Stimulated activated CD8-positive, alpha-beta memory T cell treated with anti-CD3 and anti-CD28 coated beads, Interleukin-12 subunit alpha, Interleukin-12 subunit beta, amount 100 ng/mL, for 4 hours (primary cell): ENCODE results near the gene CDH4.

Experiments used
- DNase-seq: peaks from one replicate; pipeline ENCODE4 v3.0.0-alpha.2; 2020; ENCODE audit warnings: low read depth

CDH4 gene

GRCh38 chr20:61357119-61357518 is 105.1 kb downstream of the CDH4 start:
- no peak for DNase-seq

DNA sequence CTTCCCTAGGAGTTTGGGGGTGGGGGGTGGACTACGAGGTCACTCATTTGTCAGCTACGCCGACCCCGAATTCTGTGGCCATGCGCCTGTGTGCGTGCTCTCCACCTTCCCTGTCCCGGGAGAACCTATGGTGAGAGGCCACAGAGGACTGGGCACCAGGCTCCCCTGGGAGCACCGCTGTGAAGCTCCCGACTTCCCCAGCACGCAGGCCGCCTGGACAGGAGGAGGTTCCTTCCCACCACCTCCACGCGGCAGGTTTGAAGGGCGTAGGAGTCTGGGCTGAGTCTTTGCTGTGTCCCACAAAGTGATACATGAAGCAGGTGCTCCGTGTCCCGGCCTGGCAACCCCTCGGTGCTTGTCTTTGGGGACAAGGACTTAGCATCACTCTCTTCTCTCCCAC is 107.2 kb downstream of the CDH4 start:
- no peak for DNase-seq

- DNase-seq: no peak
Measured at GRCh38 chr20:61360296-61360695, 108.2 kb downstream of the CDH4 start.

DNA sequence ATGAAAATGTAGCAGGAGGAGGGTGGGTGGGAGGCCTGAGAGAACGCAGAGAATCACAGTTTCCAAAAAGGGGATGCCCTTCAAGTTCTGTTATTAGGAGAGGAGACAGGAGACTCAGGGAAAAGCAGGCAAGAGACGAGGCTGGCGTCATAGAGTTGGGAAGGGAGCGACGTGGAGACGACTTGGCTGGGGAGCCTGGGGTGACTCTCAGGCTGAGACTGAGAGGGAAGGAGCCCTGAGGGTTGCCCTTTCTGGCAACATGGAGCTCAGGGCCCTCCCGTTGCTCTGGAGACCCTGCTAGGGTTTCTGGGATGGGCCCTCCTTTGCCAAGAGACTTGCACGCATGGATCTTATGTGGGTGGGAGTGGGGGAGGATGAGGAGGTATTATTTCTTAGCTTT is 108.9 kb downstream of the CDH4 start:
- DNase-seq: no peak

- DNase-seq: no peak
Measured at GRCh38 chr20:61361501-61361900, 109.4 kb downstream of the CDH4 start.

- DNase-seq: no peak
Measured at GRCh38 chr20:61364147-61364546, 112.1 kb downstream of the CDH4 start.

GRCh38 chr20:61366914-61367313 is 114.9 kb downstream of the CDH4 start:
- DNase-seq: no peak

DNA sequence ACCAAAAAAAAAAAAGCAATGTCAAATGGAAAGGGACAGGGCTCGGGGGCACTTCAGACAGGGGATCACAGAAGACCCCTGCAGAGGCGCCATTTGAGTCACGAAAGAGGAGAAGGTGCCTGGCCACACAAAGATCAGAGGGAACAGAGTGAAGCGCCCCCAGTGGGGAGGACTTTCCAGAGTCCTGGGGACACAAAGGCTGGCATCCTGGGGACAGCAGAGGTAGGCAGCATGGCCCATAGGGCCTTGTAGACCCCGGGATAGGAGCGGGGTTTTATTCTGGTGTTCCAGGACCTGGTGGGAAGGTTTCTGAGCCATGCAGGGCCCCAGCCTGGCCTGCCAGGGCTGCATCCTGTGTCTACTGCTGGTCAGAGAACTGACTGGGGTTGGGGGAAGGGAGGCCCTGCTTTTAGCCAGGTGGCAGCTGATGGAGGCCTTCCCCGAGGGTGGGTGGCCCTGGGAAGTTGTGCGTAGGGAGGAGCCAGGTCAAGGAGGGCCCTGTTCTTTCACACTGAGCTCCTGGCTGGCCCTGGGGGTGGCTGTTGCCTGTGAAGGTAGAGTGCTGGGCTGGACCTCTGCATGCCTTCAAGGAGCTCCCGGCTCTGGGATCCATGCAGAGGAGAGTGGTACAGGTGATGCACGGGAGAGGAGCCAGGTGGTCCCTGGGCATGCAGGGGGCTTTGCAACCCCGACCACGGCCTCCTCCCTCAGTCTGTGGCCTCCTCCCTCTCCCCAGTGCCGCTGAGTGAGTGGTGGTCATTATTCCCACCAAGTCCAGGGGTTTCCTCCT is 117.9 kb downstream of the CDH4 start:
- DNase-seq: no peak

DNA sequence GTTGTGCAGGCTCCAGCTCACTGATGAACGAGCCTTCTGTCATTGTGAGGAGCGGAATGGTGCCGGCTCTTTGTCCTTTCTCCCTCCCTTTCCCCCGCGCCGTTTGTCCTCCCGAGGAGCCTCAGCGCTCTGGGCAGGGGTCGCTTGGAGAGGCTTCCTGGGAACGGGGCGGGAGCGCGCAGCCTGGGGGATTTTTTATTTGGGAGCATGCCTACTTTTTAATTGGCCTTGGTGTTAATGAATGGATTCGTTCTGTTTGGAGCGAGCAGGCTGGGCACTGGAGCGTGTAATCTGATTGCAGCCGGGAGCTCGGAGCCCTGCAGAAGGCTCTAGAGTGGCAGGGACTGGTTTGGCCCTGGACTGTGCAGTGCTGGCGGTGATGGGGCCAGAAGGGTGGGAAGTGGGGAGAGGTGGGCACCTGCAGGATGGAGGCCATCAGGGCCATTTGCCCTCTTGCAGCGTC is 118.8 kb downstream of the CDH4 start:
- no peak for DNase-seq

GRCh38 chr20:61371501-61372136 is 119.6 kb downstream of the CDH4 start:
- no peak for DNase-seq

DNA sequence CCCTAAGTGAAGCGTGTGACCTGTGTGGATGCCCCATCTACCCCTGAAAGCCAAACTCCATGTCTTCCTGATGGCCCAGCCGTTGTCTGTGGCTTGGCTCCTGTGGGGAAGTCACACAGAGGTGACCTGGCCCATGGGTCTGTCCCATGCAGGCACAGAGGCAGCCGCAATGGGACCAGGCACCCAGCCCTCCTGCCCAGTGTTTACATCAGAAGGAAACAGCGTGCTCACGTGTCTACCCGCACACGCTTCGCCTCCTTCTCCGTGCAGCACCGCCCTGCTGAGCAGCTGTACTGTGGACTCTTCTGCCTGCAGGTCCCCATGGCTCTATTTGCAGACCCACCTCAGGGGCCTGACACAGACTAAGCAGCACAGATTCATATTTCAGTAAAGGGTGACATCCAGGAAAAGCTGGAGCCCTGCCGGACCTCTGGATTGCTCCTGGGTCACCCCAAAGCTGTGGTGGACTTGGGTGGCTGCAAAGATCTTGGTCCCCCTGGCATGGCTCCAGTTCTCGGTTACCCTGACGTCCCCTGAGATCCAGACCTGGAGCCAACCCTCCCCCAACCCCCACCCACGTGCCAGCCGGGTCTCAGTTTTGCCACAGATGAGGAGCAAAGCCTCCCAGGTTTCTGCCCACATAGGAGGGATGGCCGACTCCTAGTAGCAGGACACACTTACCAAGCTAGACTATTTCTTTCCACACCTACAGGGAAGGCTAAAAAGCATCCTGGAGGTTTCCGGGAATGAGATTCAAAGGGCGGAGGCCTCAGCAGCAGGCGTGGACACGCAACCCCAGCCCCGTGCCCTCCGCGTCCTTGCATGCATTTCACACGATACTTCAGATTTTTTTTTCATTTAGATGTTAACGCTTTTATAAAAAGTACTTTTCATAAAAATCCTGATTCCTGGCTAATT is 120.3 kb downstream of the CDH4 start:
- no peak for DNase-seq

- no peak for DNase-seq
Measured at GRCh38 chr20:61373055-61373399, 121.0 kb downstream of the CDH4 start.

GRCh38 chr20:61373956-61374545 is 122.0 kb downstream of the CDH4 start:
- no peak for DNase-seq

- DNase-seq: no peak
Measured at GRCh38 chr20:61376541-61377240, 124.6 kb downstream of the CDH4 start.

DNA sequence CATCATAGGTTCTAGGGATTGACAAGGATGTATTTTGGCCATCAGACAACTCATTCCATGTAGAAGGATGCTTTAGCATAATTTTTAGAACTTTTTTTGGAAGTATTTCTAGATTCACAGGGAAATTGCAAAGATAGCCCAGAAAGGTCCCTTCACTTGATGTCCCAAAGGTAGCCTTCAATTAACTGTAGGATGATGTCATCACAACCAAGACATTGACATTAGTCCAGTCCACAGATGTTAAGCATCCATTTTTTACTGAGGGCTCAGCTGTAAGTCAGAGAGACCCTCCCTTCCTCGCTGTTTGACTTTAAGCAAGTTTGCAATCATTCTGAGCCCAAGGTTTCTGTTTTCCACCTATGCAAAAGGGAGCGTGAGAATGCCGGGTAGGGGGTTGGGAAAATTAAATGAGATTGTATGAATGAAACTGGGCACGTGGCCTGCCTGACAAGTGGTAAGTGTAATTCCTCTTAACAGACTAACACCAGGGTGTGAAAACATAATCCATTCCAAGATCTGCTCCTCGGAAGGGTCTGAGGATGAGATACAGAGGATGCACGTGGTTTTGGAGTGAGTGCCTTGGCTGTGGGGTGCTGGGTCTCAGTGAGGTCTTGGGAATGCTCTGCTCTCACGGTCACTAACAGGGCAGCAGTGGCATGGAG is 126.8 kb downstream of the CDH4 start:
- DNase-seq: no peak

- no peak for DNase-seq
Measured at GRCh38 chr20:61379898-61380544, 128.0 kb downstream of the CDH4 start.

DNA sequence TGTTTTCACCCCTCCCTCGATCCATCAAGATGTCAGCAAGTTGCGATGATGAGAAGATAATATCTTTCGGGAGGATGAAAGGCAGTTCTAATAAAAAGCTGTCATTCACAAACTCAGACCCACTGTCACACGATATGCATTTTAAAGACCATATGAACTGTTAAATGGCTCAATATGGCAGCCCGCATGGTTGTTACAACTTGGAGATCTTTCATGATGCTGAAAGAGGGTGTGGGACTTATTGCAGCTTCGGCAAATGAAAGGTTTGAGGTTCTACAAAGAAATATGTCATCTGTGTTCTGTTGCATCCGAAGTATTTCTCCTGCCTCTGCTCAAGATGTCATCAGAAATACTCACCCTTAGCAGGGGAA is 128.5 kb downstream of the CDH4 start:
- no peak for DNase-seq

DNA sequence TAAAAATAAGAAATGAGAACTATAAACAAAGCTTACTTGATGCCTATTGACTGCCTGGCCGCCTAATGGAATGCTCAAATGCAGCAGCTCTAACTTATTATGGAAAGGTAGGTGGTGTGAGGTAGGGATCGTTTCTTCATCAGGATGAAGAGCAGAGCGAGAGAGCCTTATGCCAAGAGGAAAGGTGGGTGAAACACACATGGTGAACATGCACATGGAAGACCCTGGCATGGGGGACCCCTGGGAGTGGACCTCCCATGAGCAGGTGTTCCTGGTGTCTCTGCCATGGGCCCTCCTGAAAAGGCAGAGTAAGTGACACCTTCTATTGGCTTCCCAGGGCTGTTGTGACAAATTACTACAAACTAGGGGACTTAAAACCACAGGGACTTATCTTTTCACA is 130.1 kb downstream of the CDH4 start:
- no peak for DNase-seq

DNA sequence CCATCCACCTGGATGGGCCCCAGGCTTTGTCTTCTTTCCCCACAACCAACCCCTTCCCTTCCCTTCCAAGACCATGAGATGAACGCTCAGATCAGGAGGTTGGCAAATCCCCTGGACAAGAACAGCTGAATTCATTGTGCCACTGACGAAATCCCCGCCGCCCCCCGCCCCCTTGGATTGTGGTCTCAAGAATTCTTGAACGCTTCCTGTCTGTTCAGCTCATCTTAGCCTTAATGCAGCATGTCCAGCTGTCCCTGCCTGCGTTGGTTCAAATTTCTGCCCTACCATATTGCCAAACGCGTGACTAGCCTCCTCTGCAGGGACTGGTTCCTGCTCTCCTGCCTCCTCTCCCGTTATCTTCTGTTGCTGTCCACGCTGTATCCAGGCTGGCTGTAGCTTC is 133.2 kb downstream of the CDH4 start:
- no peak for DNase-seq

- no peak for DNase-seq
Measured at GRCh38 chr20:61385731-61386130, 133.7 kb downstream of the CDH4 start.
